GM23248 (cell line): ENCODE measurements around the gene KLF7.

ENCODE experiments used
- EZH2 ChIP-seq: fragments of 200-600 bp; sonication (generic); IDR thresholded peaks from 2 replicates; pipeline ENCODE4 v1.6.1; 2018; ENCODE audit warnings: antibody characterized with exemption, mild to moderate bottlenecking; ENCODE audit not compliant: insufficient read depth, poor library complexity, severe bottlenecking
- EZH2phosphoT487 ChIP-seq: fragments of 200-600 bp; sonication (generic); IDR thresholded peaks from 2 replicates; pipeline ENCODE4 v1.6.1; 2018; ENCODE audit warnings: antibody characterized with exemption, moderate library complexity, mild to moderate bottlenecking, low read depth; ENCODE audit not compliant: insufficient read depth

GRCh38 chr2:207041786-207042554 is 123.8 kb downstream of the KLF7 start:
- TF ChIP-seq EZH2 (no peak), EZH2phosphoT487 (no peak)
